Gastrocnemius medialis (tissue), 4 donors: Measurements from ENCODE around the gene ANKLE1. TPM values are rescaled to one million over a fixed set of nuclear protein-coding genes. Genes with fewer than 3 reads are reported as not detected.

Experiments used
- ATAC-seq, 2 donors: fragments of 150-250 bp; one replicate each; pipeline ENCODE4 v1.9.1; 2016
- DNase-seq, 2 donors: peaks; one replicate each; pipeline ENCODE4 v3.0.0-alpha.2; 2019
- H3K27ac ChIP-seq, 4 donors: fragments of 200-600 bp; sonication (generic); 1 replicate in 1 of 4; 2 replicates in 3 of 4; pipeline ENCODE4 v1.5.1; 2016 to 2018; ENCODE audit warnings: mild to moderate bottlenecking in 2 of 4, moderate library complexity in 1 of 4
- H3K27me3 ChIP-seq, 3 donors: fragments of 200-600 bp; sonication (generic) in 2 of 3; 1 replicate in 1 of 3; 2 replicates in 2 of 3; pipeline versions ENCODE4 v1.5.1 to v1.6.0; 2016 to 2019; ENCODE audit warnings: mild to moderate bottlenecking in 1 of 3, moderate library complexity in 1 of 3
- H3K36me3 ChIP-seq, 2 donors: fragments of 200-600 bp; sonication (generic) in 1 of 2; one replicate each; pipeline ENCODE4 v1.5.1; 2017 to 2018
- H3K4me1 ChIP-seq, 2 donors: fragments of 200-600 bp; sonication (generic) in 1 of 2; one replicate each; pipeline ENCODE4 v1.5.1; 2016 to 2017; ENCODE audit warnings: mild to moderate bottlenecking in 2 of 2
- H3K4me3 ChIP-seq, 4 donors: fragments of 200-600 bp; sonication (generic) in 3 of 4; 1 replicate in 1 of 4; 2 replicates in 3 of 4; pipeline ENCODE4 v1.5.1; 2016 to 2019; ENCODE audit warnings: mild to moderate bottlenecking in 2 of 4
- H3K9me3 ChIP-seq, 3 donors: fragments of 200-600 bp; sonication (generic) in 2 of 3; 1 replicate in 1 of 3; 2 replicates in 2 of 3; pipeline ENCODE4 v1.5.1; 2016 to 2019
- CTCF ChIP-seq, 5 experiments: fragments of 450-650 bp in 3 of 5; fragments of 200-600 bp in 2 of 5; sonication (generic) in 2 of 5; IDR thresholded peaks in 4 of 5; conservative IDR thresholded peaks in 1 of 5; 1 replicate in 4 of 5; 2 replicates in 1 of 5; pipeline ENCODE4 v1.5.1; 2016 to 2019; ENCODE audit warnings: antibody characterized with exemption in 5 of 5, mild to moderate bottlenecking in 3 of 5, moderate library complexity in 3 of 5
- POLR2A ChIP-seq, 2 donors: fragments of 450-650 bp; IDR thresholded peaks; one replicate each; pipeline ENCODE4 v1.6.1; 2017; ENCODE audit warnings: antibody characterized with exemption in 2 of 2, mild to moderate bottlenecking in 2 of 2, moderate library complexity in 2 of 2
- in situ Hi-C, 4 donors: fragments of 200-750 bp; cut with MboI; loops; one replicate each; pipeline versions ENCODE4 v1.15.0 to v1.8.0; 2017; ENCODE audit warnings: low sequenced_read_pairs in 4 of 4
- intact Hi-C: fragments of 100-400 bp; cut with DNase I; formaldehyde crosslinking; loops from one replicate; pipeline ENCODE4 v1.15.1; 2023; ENCODE audit warnings: low total_unique reads
- total RNA-seq, 4 donors: library from RNA; depleted of rRNA; stranded (reverse); fragments of >200 nt; gene quantifications; one replicate each; pipeline versions ENCODE4 v1.1.0 to v1.2.3, GENCODE V29; 2016

The ANKLE1 gene
- total RNA-seq, 4 donors from 2014 or later = 0.11 to 1.4 TPM; not detected in 2

- Histone ChIP-seq H3K9me3 (no peaks in the 10 kb centered on the region), H3K27me3 (no peaks in the 10 kb centered on the region), H3K4me1 (peaks cover 11 to 13% of the 10 kb centered on the region in 2 donors), H3K36me3 (peaks cover 0 to 33% of the 10 kb centered on the region in 2 donors), H3K4me3 (no peak overlapping the region), H3K27ac (no peak overlapping the region)
- DNase-seq (no peak), ATAC-seq (no peak)
- no peak for TF ChIP-seq CTCF (IDR thresholded peaks at IDR 0.05 in 4 of 5, conservative IDR thresholded peaks at IDR 0.05 in 1 of 5)
- TF ChIP-seq POLR2A (IDR thresholded peaks at IDR 0.05) = no peak
- in situ Hi-C loops (no loop called here), intact Hi-C loops (no loop called here)
Observed at GRCh38 chr19:17312189-17313113, 30.8 kb downstream of the ANKLE1 start.

GRCh38 chr19:17314007-17314593, 32.4 kb downstream of the ANKLE1 start:
- in situ Hi-C loops = no loop called here

GRCh38 chr19:17318966-17319365, 37.3 kb downstream of the ANKLE1 start:
- H3K27ac ChIP-seq = no peak overlapping the region
- ATAC-seq = no peak
- no peaks in the 10 kb centered on the region for H3K9me3 ChIP-seq
- no peak for TF ChIP-seq CTCF (IDR thresholded peaks at IDR 0.05 in 4 of 5, conservative IDR thresholded peaks at IDR 0.05 in 1 of 5)
- H3K4me3 ChIP-seq = no peak overlapping the region
- no peaks in the 10 kb centered on the region for H3K4me1 ChIP-seq
- intact Hi-C loops = no loop called here
- peaks cover 0 to 58% of the 10 kb centered on the region in 2 donors for H3K36me3 ChIP-seq
- H3K27me3 ChIP-seq = no peaks in the 10 kb centered on the region
- in situ Hi-C loops = no loop called here
- no peak for DNase-seq

More at GRCh38 chr19:17314007-17314593, 32.4 kb downstream of the ANKLE1 start:
- Histone ChIP-seq H3K4me3 (no peak overlapping the region), H3K4me1 (peaks cover 11 to 12% of the 10 kb centered on the region in 2 donors), H3K36me3 (peaks cover 0 to 36% of the 10 kb centered on the region in 2 donors), H3K27me3 (no peaks in the 10 kb centered on the region), H3K27ac (no peak overlapping the region), H3K9me3 (no peaks in the 10 kb centered on the region)
- intact Hi-C loops = no loop called here
- ATAC-seq (no peak), DNase-seq (no peak)
- no peak for TF ChIP-seq POLR2A (IDR thresholded peaks at IDR 0.05)
- no peak for TF ChIP-seq CTCF (IDR thresholded peaks at IDR 0.05 in 4 of 5, conservative IDR thresholded peaks at IDR 0.05 in 1 of 5)

DNA sequence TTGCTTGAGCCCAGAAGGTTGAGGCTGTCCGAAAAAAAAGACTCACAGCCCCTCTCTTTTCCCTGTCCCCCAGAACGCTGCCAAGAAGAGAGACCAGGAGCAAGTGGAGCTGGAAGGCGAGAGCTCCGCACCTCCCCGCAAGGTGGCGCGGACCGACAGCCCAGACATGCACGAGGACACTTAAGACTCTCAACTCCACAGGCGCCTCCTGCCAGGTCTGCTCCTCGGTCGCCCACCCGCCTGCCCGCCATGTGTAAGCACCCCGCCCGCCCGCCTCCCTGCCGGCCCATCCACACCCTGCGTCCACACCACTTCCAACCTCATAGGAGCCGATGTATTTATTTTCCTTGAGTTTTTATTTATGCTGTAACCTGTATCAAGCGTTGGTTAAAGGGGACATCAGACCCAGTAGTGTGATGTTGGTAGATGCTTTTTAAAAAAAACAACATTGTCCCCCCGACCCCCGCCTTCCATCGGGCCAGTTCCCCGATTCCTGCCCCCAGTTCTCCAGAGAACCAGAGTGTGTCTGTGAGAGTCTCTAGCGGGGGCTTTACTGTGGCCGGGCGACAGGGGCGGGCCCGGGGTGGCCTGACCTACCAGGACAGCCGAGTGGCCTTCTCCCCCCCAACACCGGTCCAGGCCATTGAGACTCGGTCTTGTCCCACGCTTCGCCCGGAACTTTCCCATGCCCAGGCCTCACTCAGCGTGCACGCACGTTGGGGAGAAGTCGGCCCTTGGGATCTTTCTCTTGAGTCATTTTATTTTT, 38.0 kb downstream of the ANKLE1 start:
- TF ChIP-seq CTCF (IDR thresholded peaks at IDR 0.05 in 4 of 5, conservative IDR thresholded peaks at IDR 0.05 in 1 of 5) (no peak), POLR2A (IDR thresholded peaks at IDR 0.05) (no peak)

More for the DNA sequence above, 38.0 kb downstream of the ANKLE1 start:
- no peaks in the 10 kb centered on the region for H3K9me3 ChIP-seq
- in situ Hi-C loops = no loop called here
- H3K27ac ChIP-seq = no peak overlapping the region
- peaks cover 0 to 51% of the 10 kb centered on the region in 2 donors for H3K36me3 ChIP-seq
- no peak for DNase-seq
- no peaks in the 10 kb centered on the region for H3K4me1 ChIP-seq
- H3K4me3 ChIP-seq = no peak overlapping the region
- intact Hi-C loops = no loop called here
- no peaks in the 10 kb centered on the region for H3K27me3 ChIP-seq
- ATAC-seq = no peak
